DND-41 (cell line): ENCODE measurements around the gene CASP8AP2.

ENCODE experiments used
- ATAC-seq: fragments of 200-7000 bp; cut with Tn5 transposase; 3 replicates; pipeline ENCODE4 v1.9.1; 2021; ENCODE audit warnings: low read depth; ENCODE audit not compliant: insufficient read depth
- DNase-seq: peaks from one replicate; pipeline ENCODE4 v3.0.0-alpha.2; 2020
- H2AFZ ChIP-seq: 2 replicates; pipeline ENCODE4 v1.6.0; 2012; ENCODE audit warnings: low read depth, low read length
- H3K27ac ChIP-seq: 2 replicates; pipeline ENCODE4 v1.5.1; 2012; ENCODE audit warnings: low read length, inconsistent platforms
- H3K27me3 ChIP-seq: fragments of 200-600 bp; sonication (generic); 2 replicates; pipeline ENCODE4 v1.6.0; 2012; ENCODE audit warnings: low read length, mild to moderate bottlenecking, inconsistent platforms; ENCODE audit not compliant: insufficient read depth, poor library complexity
- H3K36me3 ChIP-seq: 2 replicates; pipeline ENCODE4 v1.5.1; 2012; ENCODE audit warnings: low read length, inconsistent platforms; ENCODE audit not compliant: insufficient read depth
- H3K4me1 ChIP-seq: 2 replicates; pipeline ENCODE4 v1.5.1; 2012; ENCODE audit warnings: mild to moderate bottlenecking, low read length; ENCODE audit not compliant: insufficient read depth
- H3K4me2 ChIP-seq: 2 replicates; pipeline ENCODE4 v1.6.0; 2012; ENCODE audit warnings: mild to moderate bottlenecking, moderate library complexity, low read length, inconsistent platforms; ENCODE audit not compliant: insufficient read depth
- H3K4me3 ChIP-seq, 2 experiments: fragments of 200-600 bp in 1 of 2; shearing (Covaris generic) in 1 of 2; 2 replicates each; pipeline ENCODE4 v1.5.1; 2012 to 2016; ENCODE audit warnings: inconsistent platforms in 2 of 2, low read length in 2 of 2, mild to moderate bottlenecking in 2 of 2, low read depth in 1 of 2, moderate library complexity in 1 of 2
- H3K79me2 ChIP-seq: 2 replicates; pipeline ENCODE4 v1.6.0; 2012; ENCODE audit warnings: low read length, inconsistent platforms; ENCODE audit not compliant: insufficient read depth
- H3K9ac ChIP-seq: 2 replicates; pipeline ENCODE4 v1.6.0; 2012; ENCODE audit warnings: low read depth, mild to moderate bottlenecking, inconsistent platforms, low read length, moderate library complexity
- H3K9me3 ChIP-seq: 2 replicates; pipeline ENCODE4 v1.5.1; 2012; ENCODE audit warnings: low read length, moderate library complexity, mild to moderate bottlenecking, inconsistent platforms; ENCODE audit not compliant: insufficient read depth, severe bottlenecking
- H4K20me1 ChIP-seq: 2 replicates; pipeline ENCODE4 v1.6.0; 2012; ENCODE audit warnings: low read length; ENCODE audit not compliant: insufficient read depth
- EZH2 ChIP-seq: IDR thresholded peaks from 3 replicates; pipeline ENCODE4 v1.6.1; 2012; ENCODE audit warnings: borderline replicate concordance, low read depth, mild to moderate bottlenecking, moderate library complexity, low read length, inconsistent platforms; ENCODE audit not compliant: severe bottlenecking
- TF ChIP-seq, protein P1 (sequence below): IDR thresholded peaks from 2 replicates; pipeline ENCODE4 v1.5.1; 2012; ENCODE audit warnings: borderline replicate concordance, low read length, moderate library complexity, mild to moderate bottlenecking; ENCODE audit not compliant: poor library complexity, severe bottlenecking; ENCODE audit errors: extremely low read depth

Gene CASP8AP2

GRCh38 chr6:89859744-89860143 lies 30.1 kb downstream of the CASP8AP2 start:
- H2AFZ ChIP-seq: no peak overlapping the region
- H3K4me1 ChIP-seq: no peaks in the 10 kb centered on the region
- no peak overlapping the region for H3K4me3 ChIP-seq
- TF ChIP-seq, protein P1, sequence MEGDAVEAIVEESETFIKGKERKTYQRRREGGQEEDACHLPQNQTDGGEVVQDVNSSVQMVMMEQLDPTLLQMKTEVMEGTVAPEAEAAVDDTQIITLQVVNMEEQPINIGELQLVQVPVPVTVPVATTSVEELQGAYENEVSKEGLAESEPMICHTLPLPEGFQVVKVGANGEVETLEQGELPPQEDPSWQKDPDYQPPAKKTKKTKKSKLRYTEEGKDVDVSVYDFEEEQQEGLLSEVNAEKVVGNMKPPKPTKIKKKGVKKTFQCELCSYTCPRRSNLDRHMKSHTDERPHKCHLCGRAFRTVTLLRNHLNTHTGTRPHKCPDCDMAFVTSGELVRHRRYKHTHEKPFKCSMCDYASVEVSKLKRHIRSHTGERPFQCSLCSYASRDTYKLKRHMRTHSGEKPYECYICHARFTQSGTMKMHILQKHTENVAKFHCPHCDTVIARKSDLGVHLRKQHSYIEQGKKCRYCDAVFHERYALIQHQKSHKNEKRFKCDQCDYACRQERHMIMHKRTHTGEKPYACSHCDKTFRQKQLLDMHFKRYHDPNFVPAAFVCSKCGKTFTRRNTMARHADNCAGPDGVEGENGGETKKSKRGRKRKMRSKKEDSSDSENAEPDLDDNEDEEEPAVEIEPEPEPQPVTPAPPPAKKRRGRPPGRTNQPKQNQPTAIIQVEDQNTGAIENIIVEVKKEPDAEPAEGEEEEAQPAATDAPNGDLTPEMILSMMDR: no peak
- TF ChIP-seq EZH2: no peak
- peaks cover 2% of the 10 kb centered on the region; the same call in 1 of the 2 replicates for H4K20me1 ChIP-seq
- H3K36me3 ChIP-seq: peaks cover 92% of the 10 kb centered on the region
- no peak overlapping the region for H3K9ac ChIP-seq
- H3K4me2 ChIP-seq: no peak overlapping the region
- no peak overlapping the region for H3K27ac ChIP-seq
- no peak for ATAC-seq
- no peak for DNase-seq
- 0 out of 2 replicates have a peak, but pooled peaks cover 3% of the 10 kb centered on the region for H3K79me2 ChIP-seq
- H3K27me3 ChIP-seq: no peaks in the 10 kb centered on the region
- no peaks in the 10 kb centered on the region for H3K9me3 ChIP-seq

DNA sequence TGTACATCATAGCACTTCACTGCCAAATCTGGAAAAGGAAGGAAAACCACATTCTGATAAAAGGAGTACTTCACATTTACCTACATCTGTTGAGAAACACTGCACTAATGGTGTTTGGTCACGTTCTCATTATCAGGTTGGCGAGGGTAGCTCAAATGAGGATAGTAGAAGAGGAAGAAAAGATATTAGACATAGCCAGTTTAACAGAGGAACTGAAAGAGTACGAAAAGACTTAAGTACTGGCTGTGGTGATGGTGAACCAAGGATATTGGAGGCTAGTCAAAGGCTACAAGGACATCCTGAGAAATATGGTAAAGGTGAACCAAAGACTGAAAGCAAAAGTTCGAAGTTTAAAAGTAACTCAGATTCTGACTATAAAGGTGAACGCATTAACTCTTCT lies 32.6 kb downstream of the CASP8AP2 start:
- peaks cover 2% of the 10 kb centered on the region; the same call in 1 of the 2 replicates for H4K20me1 ChIP-seq
- H3K79me2 ChIP-seq: 0 out of 2 replicates have a peak, but pooled peaks cover 3% of the 10 kb centered on the region
- H2AFZ ChIP-seq: no peak overlapping the region
- TF ChIP-seq, protein P1: no peak
- TF ChIP-seq EZH2: no peak
- H3K27me3 ChIP-seq: no peaks in the 10 kb centered on the region
- H3K9ac ChIP-seq: no peak overlapping the region
- no peak overlapping the region for H3K4me2 ChIP-seq
- no peaks in the 10 kb centered on the region for H3K9me3 ChIP-seq
- no peak for ATAC-seq
- no peak for DNase-seq
- no peak overlapping the region for H3K4me3 ChIP-seq
- peaks cover 92% of the 10 kb centered on the region for H3K36me3 ChIP-seq
- no peak overlapping the region for H3K27ac ChIP-seq
- H3K4me1 ChIP-seq: no peaks in the 10 kb centered on the region

GRCh38 chr6:89862698-89863097 lies 33.0 kb downstream of the CASP8AP2 start:
- Histone ChIP-seq H3K9me3 (no peaks in the 10 kb centered on the region), H3K36me3 (peaks cover 93% of the 10 kb centered on the region), H3K27me3 (no peaks in the 10 kb centered on the region), H3K4me3 (no peak overlapping the region), H4K20me1 (peaks cover 2% of the 10 kb centered on the region; the same call in 1 of the 2 replicates), H3K9ac (no peak overlapping the region), H3K4me2 (no peak overlapping the region), H2AFZ (no peak overlapping the region), H3K4me1 (no peaks in the 10 kb centered on the region), H3K79me2 (0 out of 2 replicates have a peak, but pooled peaks cover 3% of the 10 kb centered on the region), H3K27ac (no peak overlapping the region)
- ATAC-seq (no peak), DNase-seq (no peak)
- TF ChIP-seq, protein P1: no peak
- no peak for TF ChIP-seq EZH2
